NT2/D1 (cell line): ENCODE measurements around the gene DSCAML1.

Source experiments
- SUZ12 ChIP-seq: IDR thresholded peaks from 2 replicates; pipeline ENCODE4 v1.6.1; 2011; ENCODE audit not compliant: insufficient read length, insufficient read depth; ENCODE audit errors: extremely low read depth
- YY1 ChIP-seq: IDR thresholded peaks from 2 replicates; pipeline ENCODE4 v1.6.1; 2011; ENCODE audit not compliant: insufficient read length, insufficient read depth
- ZNF274 ChIP-seq: IDR thresholded peaks from 2 replicates; pipeline ENCODE4 v1.6.1; 2011; ENCODE audit warnings: mild to moderate bottlenecking, low read depth, low read length

DNA sequence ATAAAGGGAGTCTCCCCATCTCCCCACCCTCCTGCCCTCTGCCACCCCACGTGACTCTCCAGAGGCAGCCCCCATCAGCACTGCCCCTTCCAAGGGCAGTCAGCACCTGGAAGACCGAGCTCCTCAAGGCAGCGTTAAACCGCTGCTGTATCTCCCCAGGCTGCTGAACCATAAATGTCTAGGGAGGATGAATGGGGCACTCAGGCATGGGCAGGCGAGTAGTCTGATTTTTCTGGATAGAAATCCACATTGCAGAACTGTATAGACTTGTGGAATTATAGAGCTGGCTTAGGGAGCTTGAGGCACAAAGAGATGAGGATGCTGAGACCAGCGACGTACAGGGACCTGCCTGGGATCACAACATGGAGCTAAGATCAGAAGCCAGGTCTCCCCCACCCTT is 269.7 kb downstream of the DSCAML1 start:
- no peak for TF ChIP-seq YY1
- no peak for TF ChIP-seq ZNF274
- no peak for TF ChIP-seq SUZ12
